HepG2 (cell line): ENCODE measurements around the gene SPSB1. TPM values are rescaled to one million over a fixed set of nuclear protein-coding genes. Genes with fewer than 3 reads are reported as not detected.

ENCODE experiments used
- AHR ChIP-seq: IDR thresholded peaks from 2 replicates; pipeline ENCODE4 v1.6.1; 2018; ENCODE audit warnings: missing genetic modification reagents, missing compliant biosample characterization
- GABPB1 ChIP-seq: IDR thresholded peaks from 2 replicates; pipeline ENCODE4 v1.6.1; 2016; ENCODE audit warnings: mild to moderate bottlenecking, missing genetic modification reagents, moderate library complexity, missing compliant biosample characterization
- HOXA3 ChIP-seq: sonication (generic); formaldehyde crosslinking; IDR thresholded peaks from 2 replicates; pipeline ENCODE4 v1.5.0; 2020; ENCODE audit warnings: missing genetic modification reagents
- MAF1 ChIP-seq: sonication (generic); formaldehyde crosslinking; IDR thresholded peaks from 2 replicates; pipeline ENCODE4 v1.5.0; 2020; ENCODE audit warnings: missing genetic modification reagents, borderline replicate concordance
- MXI1 ChIP-seq: IDR thresholded peaks from 3 replicates; pipeline ENCODE4 v1.6.1; 2012; ENCODE audit warnings: low read depth, low read length, inconsistent platforms, borderline replicate concordance
- NBN ChIP-seq: fragments of 450-650 bp; conservative IDR thresholded peaks from 2 replicates; pipeline ENCODE4 v1.6.1; 2017
- NR3C1 ChIP-seq: sonication (generic); formaldehyde crosslinking; IDR thresholded peaks from 2 replicates; pipeline ENCODE4 v1.4.0; 2020; ENCODE audit warnings: missing genetic modification reagents
- RBFOX2 ChIP-seq: fragments of 200-400 bp; formaldehyde crosslinking; IDR thresholded peaks from 2 replicates; pipeline ENCODE4 v1.6.1; 2017; ENCODE audit warnings: low read depth, mild to moderate bottlenecking, low read length
- RNF2 ChIP-seq: fragments of 450-650 bp; conservative IDR thresholded peaks from 2 replicates; pipeline ENCODE4 v1.6.1; 2016; ENCODE audit warnings: low read depth
- TAF1 ChIP-seq: sonication (generic); formaldehyde crosslinking; IDR thresholded peaks from 2 replicates; pipeline ENCODE4 v1.4.0; 2020; ENCODE audit warnings: missing genetic modification reagents
- ZFP41 ChIP-seq: sonication (generic); formaldehyde crosslinking; IDR thresholded peaks from 2 replicates; pipeline ENCODE4 v1.4.0; 2020; ENCODE audit warnings: mild to moderate bottlenecking, missing genetic modification reagents, borderline replicate concordance
- ZHX1 ChIP-seq: sonication (generic); formaldehyde crosslinking; IDR thresholded peaks from 2 replicates; pipeline ENCODE4 v1.8.1; 2022; ENCODE audit warnings: low read depth, mild to moderate bottlenecking, missing genetic modification reagents
- ZNF101 ChIP-seq: sonication (generic); formaldehyde crosslinking; IDR thresholded peaks from 2 replicates; pipeline ENCODE4 v1.4.0; 2020; ENCODE audit warnings: mild to moderate bottlenecking, low read depth, missing genetic modification reagents, borderline replicate concordance
- ZNF253 ChIP-seq: sonication (generic); formaldehyde crosslinking; IDR thresholded peaks from 2 replicates; pipeline ENCODE4 v1.8.0; 2022; ENCODE audit warnings: mild to moderate bottlenecking, missing genetic modification reagents, borderline replicate concordance
- ZNF432 ChIP-seq: sonication (generic); formaldehyde crosslinking; IDR thresholded peaks from 2 replicates; pipeline ENCODE4 v1.5.0; 2020; ENCODE audit warnings: missing genetic modification reagents, mild to moderate bottlenecking, borderline replicate concordance
- ZNF569 ChIP-seq: sonication (generic); formaldehyde crosslinking; IDR thresholded peaks from 2 replicates; pipeline ENCODE4 v1.5.0; 2020; ENCODE audit warnings: mild to moderate bottlenecking, missing genetic modification reagents, moderate library complexity, borderline replicate concordance
- ZNF772 ChIP-seq: sonication (generic); formaldehyde crosslinking; IDR thresholded peaks from 2 replicates; pipeline ENCODE4 v1.5.0; 2020; ENCODE audit warnings: mild to moderate bottlenecking, missing genetic modification reagents
- ZXDC ChIP-seq: sonication (generic); formaldehyde crosslinking; IDR thresholded peaks from 2 replicates; pipeline ENCODE4 v1.5.0; 2020; ENCODE audit warnings: mild to moderate bottlenecking, missing genetic modification reagents
- polyA plus RNA-seq, 8 experiments: library from polyadenylated mRNA; depleted of rRNA in 3 of 8; stranded (reverse) in 7 of 8; unstranded in 1 of 8; fragments of >200 nt; fragmentation: Illumina TruSeq in 4 of 8; extraction: Trizol in 4 of 8; gene quantifications; 2 replicates each; pipeline versions ENCODE4 v1.2.1 to v1.2.3, GENCODE V29; 2011 to 2016; ENCODE audit warnings: low read depth in 4 of 8, missing spikeins in 1 of 8, mixed read lengths in 1 of 8; ENCODE audit not compliant: insufficient read depth in 1 of 8
- total RNA-seq, 5 experiments: library from RNA; depleted of rRNA; stranded (reverse); fragments of >200 nt; fragmentation: Illumina TruSeq; extraction: Trizol; gene quantifications; 2 replicates each; pipeline ENCODE4 v1.2.3, GENCODE V29; 2016; ENCODE audit warnings: low read depth in 1 of 5
- TF ChIP-seq, protein P1 (sequence below): sonication (generic); formaldehyde crosslinking; IDR thresholded peaks from 2 replicates; pipeline ENCODE4 v1.8.1; 2023; ENCODE audit warnings: mild to moderate bottlenecking, inconsistent platforms, moderate library complexity, missing genetic modification reagents, borderline replicate concordance
- TF ChIP-seq, protein P2 (sequence below): sonication (generic); formaldehyde crosslinking; IDR thresholded peaks from 2 replicates; pipeline ENCODE4 v1.5.0; 2020; ENCODE audit warnings: mild to moderate bottlenecking, missing genetic modification reagents

SPSB1 gene
- total and polyA plus RNA-seq, 2 of the 13 experiments (the other 11 are each of a cell fraction or from before 2014, with no cell fraction given): 5.0 to 8.0 TPM

- TF ChIP-seq ZHX1: no peak
- TF ChIP-seq MXI1: no peak
- no peak for TF ChIP-seq ZNF253
- no peak for TF ChIP-seq AHR (CRISPR knock-in tag)
- TF ChIP-seq ZFP41 (CRISPR knock-in tag): no peak
- no peak for TF ChIP-seq TAF1
- TF ChIP-seq, protein P1, sequence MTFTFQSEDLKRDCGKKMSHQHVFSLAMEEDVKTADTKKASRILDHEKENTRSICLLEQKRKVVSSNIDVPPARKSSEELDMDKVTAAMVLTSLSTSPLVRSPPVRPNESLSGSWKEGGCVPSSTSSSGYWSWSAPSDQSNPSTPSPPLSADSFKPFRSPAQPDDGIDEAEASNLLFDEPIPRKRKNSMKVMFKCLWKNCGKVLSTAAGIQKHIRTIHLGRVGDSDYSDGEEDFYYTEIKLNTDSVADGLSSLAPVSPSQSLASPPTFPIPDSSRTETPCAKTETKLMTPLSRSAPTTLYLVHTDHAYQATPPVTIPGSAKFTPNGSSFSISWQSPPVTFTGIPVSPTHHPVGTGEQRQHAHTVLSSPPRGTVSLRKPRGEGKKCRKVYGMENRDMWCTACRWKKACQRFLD: no peak
- no peak for TF ChIP-seq ZNF432 (CRISPR knock-in tag)
- no peak for TF ChIP-seq NR3C1 (CRISPR knock-in tag)
- no peak for TF ChIP-seq NBN
- no peak for TF ChIP-seq ZNF101 (CRISPR knock-in tag)
- TF ChIP-seq ZNF772 (CRISPR knock-in tag): no peak; the same call in 1 of the 2 replicates
- TF ChIP-seq HOXA3 (CRISPR knock-in tag): 0 out of 2 replicates have a peak, but pooled peaks have one; percentile 30
- no peak for TF ChIP-seq MAF1
- TF ChIP-seq ZNF569 (CRISPR knock-in tag): no peak
- TF ChIP-seq RBFOX2: no peak
- TF ChIP-seq, protein P2, sequence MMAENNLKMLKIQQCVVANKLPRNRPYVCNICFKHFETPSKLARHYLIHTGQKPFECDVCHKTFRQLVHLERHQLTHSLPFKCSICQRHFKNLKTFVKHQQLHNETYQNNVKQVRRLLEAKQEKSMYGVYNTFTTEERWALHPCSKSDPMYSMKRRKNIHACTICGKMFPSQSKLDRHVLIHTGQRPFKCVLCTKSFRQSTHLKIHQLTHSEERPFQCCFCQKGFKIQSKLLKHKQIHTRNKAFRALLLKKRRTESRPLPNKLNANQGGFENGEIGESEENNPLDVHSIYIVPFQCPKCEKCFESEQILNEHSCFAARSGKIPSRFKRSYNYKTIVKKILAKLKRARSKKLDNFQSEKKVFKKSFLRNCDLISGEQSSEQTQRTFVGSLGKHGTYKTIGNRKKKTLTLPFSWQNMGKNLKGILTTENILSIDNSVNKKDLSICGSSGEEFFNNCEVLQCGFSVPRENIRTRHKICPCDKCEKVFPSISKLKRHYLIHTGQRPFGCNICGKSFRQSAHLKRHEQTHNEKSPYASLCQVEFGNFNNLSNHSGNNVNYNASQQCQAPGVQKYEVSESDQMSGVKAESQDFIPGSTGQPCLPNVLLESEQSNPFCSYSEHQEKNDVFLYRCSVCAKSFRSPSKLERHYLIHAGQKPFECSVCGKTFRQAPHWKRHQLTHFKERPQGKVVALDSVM (CRISPR knock-in tag): no peak
- TF ChIP-seq ZXDC: no peak
- no peak; the same call in 1 of the 2 replicates for TF ChIP-seq GABPB1 (CRISPR knock-in tag)
- TF ChIP-seq RNF2: no peak
Observed at GRCh38 chr1:9279172-9279840, 13.4 kb upstream of the SPSB1 start (continued).
